HCT116 (cell line): ENCODE results near the gene NOXO1. TPM values are rescaled to one million over a fixed set of nuclear protein-coding genes. Genes with fewer than 3 reads are reported as not detected.

Experiments
- ATAC-seq: fragments of 200-7000 bp; cut with Tn5 transposase; 2 replicates; pipeline ENCODE4 v1.9.1; 2020; ENCODE audit warnings: mild to moderate bottlenecking, moderate library complexity
- BruUV-seq: library from RNA; stranded (reverse); fragments of 400-500 nt; replicated peaks from 2 replicates; lab custom pipeline; 2021; lab: Mats Ljungman, UMichigan
- CTCF ChIA-PET: fragments of 300-600 bp; sonication (Branson Sonifier 250); formaldehyde crosslinking; loops from one replicate; lab custom pipeline; 2021; ENCODE audit warnings: antibody characterized with exemption; lab: Charles Lee
- POLR2A ChIA-PET: fragments of 300-600, 350-600 bp; sonication (Branson Sonifier 250); formaldehyde crosslinking; loops from one replicate; lab custom pipeline; 2021; ENCODE audit warnings: antibody characterized with exemption; lab: Charles Lee
- RAD21 ChIA-PET, 2 experiments: fragments of 300-600 bp; sonication (Branson Sonifier 250); formaldehyde crosslinking; loops; one replicate each; lab custom pipeline; 2023; ENCODE audit warnings: low total read pairs in 2 of 2; ENCODE audit not compliant: uncharacterized antibody in 2 of 2, unreplicated experiment in 2 of 2, low non-redundant PET in 1 of 2; lab: Charles Lee
- DNase-seq: peaks from one replicate; pipeline ENCODE4 v3.0.0-alpha.2; 2010; ENCODE audit warnings: low read depth, low spot score
- H2AFZ ChIP-seq: fragments of 200-600 bp; shearing (Covaris generic), sonication (generic); 2 replicates; pipeline ENCODE4 v1.6.1; 2017; ENCODE audit warnings: low read depth, mixed run types, mixed read lengths, antibody characterized with exemption, low read length; ENCODE audit not compliant: poor library complexity, severe bottlenecking
- H3K27ac ChIP-seq: 2 replicates; pipeline ENCODE4 v1.5.1; 2012; ENCODE audit warnings: low read depth, low read length
- H3K27me3 ChIP-seq: fragments of 200-600 bp; sonication (generic); 2 replicates; pipeline ENCODE4 v1.6.1; 2016; ENCODE audit warnings: mixed run types, low read length, mixed read lengths; ENCODE audit not compliant: insufficient read depth
- H3K36me3 ChIP-seq, 2 experiments: fragments of 200-500 bp in 1 of 2; fragments of 200-600 bp in 1 of 2; sonication (Bioruptor generic) in 1 of 2; sonication (generic) in 1 of 2; 2 replicates each; pipeline versions ENCODE4 v1.5.1 to v1.6.1; 2014 to 2016; ENCODE audit warnings: low read length in 2 of 2, inconsistent platforms in 1 of 2, mixed read lengths in 1 of 2, mixed run types in 1 of 2; ENCODE audit not compliant: insufficient read depth in 2 of 2, control insufficient read depth in 1 of 2
- H3K4me1 ChIP-seq, 2 experiments: fragments of 200-600 bp in 1 of 2; sonication (generic) in 1 of 2; 2 replicates each; pipeline versions ENCODE4 v1.5.1 to v1.6.1; 2012 to 2017; ENCODE audit warnings: low read length in 2 of 2, inconsistent platforms in 1 of 2, mild to moderate bottlenecking in 1 of 2, mixed read lengths in 1 of 2, mixed run types in 1 of 2, moderate library complexity in 1 of 2; ENCODE audit not compliant: insufficient read depth in 2 of 2, control insufficient read depth in 1 of 2
- H3K4me2 ChIP-seq: fragments of 200-600 bp; sonication (generic); 2 replicates; pipeline ENCODE4 v1.6.1; 2017; ENCODE audit warnings: mixed run types, low read length, mixed read lengths
- H3K4me3 ChIP-seq, 2 experiments: fragments of 200-600 bp in 1 of 2; sonication (generic) in 1 of 2; replicated peaks in 1 of 2; 2 replicates each; pipeline ENCODE4 v1.5.1; 2011 to 2016; ENCODE audit warnings: low read length in 2 of 2, control low read depth in 1 of 2, low read depth in 1 of 2, mild to moderate bottlenecking in 1 of 2, mixed read lengths in 1 of 2, mixed run types in 1 of 2
- H3K79me2 ChIP-seq: fragments of 200-600 bp; sonication (generic); 2 replicates; pipeline ENCODE4 v1.6.1; 2017; ENCODE audit warnings: mild to moderate bottlenecking, mixed run types, low read length, moderate library complexity, mixed read lengths; ENCODE audit not compliant: insufficient read depth
- H3K9ac ChIP-seq: fragments of 200-600 bp; sonication (generic); 2 replicates; pipeline ENCODE4 v1.6.1; 2016; ENCODE audit warnings: low read length, mixed read lengths
- H3K9me2 ChIP-seq: fragments of 200-600 bp; sonication (generic), shearing (Covaris generic); 2 replicates; pipeline ENCODE4 v1.6.1; 2017; ENCODE audit warnings: mixed run types, mild to moderate bottlenecking, moderate library complexity; ENCODE audit not compliant: insufficient read depth
- H3K9me3 ChIP-seq, 2 experiments: fragments of 200-500 bp in 1 of 2; fragments of 200-600 bp in 1 of 2; sonication (Bioruptor generic) in 1 of 2; sonication (generic) in 1 of 2; 2 replicates each; pipeline ENCODE4 v1.6.1; 2014 to 2017; ENCODE audit warnings: low read length in 2 of 2, mixed read lengths in 2 of 2, inconsistent platforms in 1 of 2, low read depth in 1 of 2, mild to moderate bottlenecking in 1 of 2, mixed run types in 1 of 2, moderate library complexity in 1 of 2; ENCODE audit not compliant: control insufficient read depth in 1 of 2, insufficient read depth in 1 of 2
- H4K20me1 ChIP-seq: fragments of 200-600 bp; sonication (generic), shearing (Covaris generic); 2 replicates; pipeline ENCODE4 v1.6.1; 2017; ENCODE audit warnings: mixed run types, mild to moderate bottlenecking, moderate library complexity; ENCODE audit not compliant: insufficient read depth
- CBX3 ChIP-seq: IDR thresholded peaks from 2 replicates; pipeline ENCODE4 v1.6.1; 2012; ENCODE audit warnings: low read depth
- CTCF ChIP-seq, 3 experiments: fragments of 200-600 bp in 1 of 3; sonication (generic) in 1 of 3; IDR thresholded peaks in 2 of 3; conservative IDR thresholded peaks in 1 of 3; 2 replicates each; pipeline ENCODE4 v1.5.1; 2012 to 2017; ENCODE audit warnings: low read depth in 2 of 3, low read length in 2 of 3, antibody characterized with exemption in 1 of 3, borderline replicate concordance in 1 of 3, control low read depth in 1 of 3, mild to moderate bottlenecking in 1 of 3, mixed read lengths in 1 of 3, mixed run types in 1 of 3, moderate library complexity in 1 of 3; ENCODE audit not compliant: insufficient read depth in 1 of 3
- ELF1 ChIP-seq: IDR thresholded peaks from 2 replicates; pipeline ENCODE4 v1.6.1; 2012; ENCODE audit warnings: low read depth, borderline replicate concordance
- FOSL1 ChIP-seq: IDR thresholded peaks from 2 replicates; pipeline ENCODE4 v1.6.1; 2012; ENCODE audit warnings: low read depth
- POLR2AphosphoS5 ChIP-seq: IDR thresholded peaks from 2 replicates; pipeline ENCODE4 v1.6.1; 2011; ENCODE audit warnings: mild to moderate bottlenecking, low read depth, low read length, moderate library complexity
- SP1 ChIP-seq: IDR thresholded peaks from 2 replicates; pipeline ENCODE4 v1.6.1; 2012; ENCODE audit warnings: low read depth
- TCF7L2 ChIP-seq: IDR thresholded peaks from 2 replicates; pipeline ENCODE4 v1.7.0; 2011; ENCODE audit warnings: borderline replicate concordance, inconsistent platforms; ENCODE audit not compliant: insufficient read depth, insufficient read length; ENCODE audit errors: extremely low read depth
- YY1 ChIP-seq: IDR thresholded peaks from 2 replicates; pipeline ENCODE4 v1.6.1; 2011; ENCODE audit warnings: low read length, low read depth, moderate library complexity, mild to moderate bottlenecking; ENCODE audit not compliant: insufficient replicate concordance; ENCODE audit errors: extremely low read depth
- ZBTB33 ChIP-seq: IDR thresholded peaks from 2 replicates; pipeline ENCODE4 v1.6.1; 2011; ENCODE audit warnings: mild to moderate bottlenecking, low read length, moderate library complexity; ENCODE audit not compliant: insufficient replicate concordance; ENCODE audit errors: extremely low read depth
- intact Hi-C: fragments of 100-400 bp; cut with micrococcal nuclease; formaldehyde crosslinking; loops from 2 replicates; pipeline ENCODE4 v1.10.0; 2022
- total RNA-seq: library from RNA; stranded (reverse); gene quantifications from one replicate; pipeline ENCODE4 v1.2.1, GENCODE V29; 2021; ENCODE audit not compliant: unreplicated experiment
- TF ChIP-seq, protein P1 (sequence below): IDR thresholded peaks from 2 replicates; pipeline ENCODE4 v1.6.1; 2012

Gene NOXO1
- total RNA-seq, 1 experiment from 2014 or later: 10.0 TPM

- Histone ChIP-seq H3K27me3 (no peaks in the 10 kb centered on the region), H3K36me3 (no peaks in the 10 kb centered on the region), H3K9ac (no peak overlapping the region), H3K79me2 (no peaks in the 10 kb centered on the region), H3K9me3 (no peaks in the 10 kb centered on the region), H2AFZ (no peak overlapping the region), H3K27ac (no peak overlapping the region), H3K9me2 (no peaks in the 10 kb centered on the region), H3K4me2 (no peak overlapping the region), H3K4me3 (no peak overlapping the region), H3K4me1 (peaks cover 12 to 22% of the 10 kb centered on the region in 2 experiments), H4K20me1 (no peaks in the 10 kb centered on the region)
- DNase-seq: no peak
- ChIA-PET CTCF (no interaction called here), RAD21 (interaction anchor here in 1 of 2 experiments (0.5 to 0.7 kb wide), 2 partner anchors 95 to 97 kb away, joined by 3 read pairs; no protein-coding TSS in a partner anchor), POLR2A (interaction anchor here (2.4 kb wide), 1 partner anchor 18 kb away, joined by 7 read pairs; the partner anchor contains the start of gene RPS2)
- intact Hi-C loops: no loop called here
- ATAC-seq: no peak
- TF ChIP-seq CBX3: no peak
- TF ChIP-seq, protein P1, sequence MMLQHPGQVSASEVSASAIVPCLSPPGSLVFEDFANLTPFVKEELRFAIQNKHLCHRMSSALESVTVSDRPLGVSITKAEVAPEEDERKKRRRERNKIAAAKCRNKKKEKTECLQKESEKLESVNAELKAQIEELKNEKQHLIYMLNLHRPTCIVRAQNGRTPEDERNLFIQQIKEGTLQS: no peak
- TF ChIP-seq YY1: no peak
- no peak for TF ChIP-seq TCF7L2
- TF ChIP-seq CTCF (IDR thresholded peaks at IDR 0.05 in 2 of 3, conservative IDR thresholded peaks at IDR 0.05 in 1 of 3; ENCODE audit: borderline replicate concordance in 1 of 3, insufficient read depth in 1 of 3, low read depth in 2 of 3, low read length in 2 of 3): no peak
- no peak for TF ChIP-seq ZBTB33
- no peak for TF ChIP-seq ELF1
- no peak for TF ChIP-seq FOSL1
- no peak for TF ChIP-seq SP1
- no peak for TF ChIP-seq POLR2AphosphoS5
- no TSS peak for BruUV-seq
These were observed 34.5 kb downstream of the NOXO1 start for GRCh38 chr16:1946495-1947368.
